GM23338 (cell line): ENCODE measurements around the gene CNTN1. TPM values are rescaled to one million over a fixed set of nuclear protein-coding genes. Genes with fewer than 3 reads are reported as not detected.
A peak's percentile ranks its signal among the peaks of the same experiment; 100 is the strongest.

Experiments
- ATAC-seq: fragments of 200-7000 bp; cut with Tn5 transposase; 3 replicates; pipeline ENCODE4 v1.9.1; 2020
- DNase-seq: peaks from one replicate; pipeline ENCODE4 v3.0.0-alpha.2; 2015; ENCODE audit warnings: low spot score
- H2AFZ ChIP-seq: fragments of 200-600 bp; sonication (generic); 2 replicates; pipeline ENCODE4 v1.8.0; 2016; ENCODE audit warnings: antibody characterized with exemption, mild to moderate bottlenecking, moderate library complexity
- H3F3A ChIP-seq: fragments of 200-600 bp; sonication (generic); replicated peaks from 2 replicates; pipeline ENCODE4 v1.8.0; 2017; ENCODE audit warnings: antibody characterized with exemption, mixed run types, low read depth
- H3K27ac ChIP-seq: fragments of 200-600 bp; sonication (generic); 2 replicates; pipeline ENCODE4 v1.6.1; 2016; ENCODE audit warnings: low read depth
- H3K27me3 ChIP-seq: fragments of 200-600 bp; sonication (generic); 2 replicates; pipeline ENCODE4 v1.8.0; 2016; ENCODE audit warnings: mild to moderate bottlenecking, mixed run types, moderate library complexity; ENCODE audit not compliant: insufficient read depth
- H3K36me3 ChIP-seq: fragments of 200-600 bp; sonication (generic); 2 replicates; pipeline ENCODE4 v1.8.0; 2016; ENCODE audit warnings: mild to moderate bottlenecking; ENCODE audit not compliant: insufficient read depth
- H3K4me1 ChIP-seq: fragments of 200-600 bp; sonication (generic); 2 replicates; pipeline ENCODE4 v1.8.0; 2016; ENCODE audit warnings: mild to moderate bottlenecking, moderate library complexity; ENCODE audit not compliant: insufficient read depth
- H3K4me2 ChIP-seq: fragments of 200-600 bp; sonication (generic); 2 replicates; pipeline ENCODE4 v1.7.1; 2017; ENCODE audit warnings: mixed run types
- H3K4me3 ChIP-seq: fragments of 200-600 bp; sonication (generic); 2 replicates; pipeline ENCODE4 v1.6.1; 2016; ENCODE audit warnings: mixed run types
- H3K79me2 ChIP-seq: fragments of 200-600 bp; sonication (generic); replicated peaks from 2 replicates; pipeline ENCODE4 v1.8.0; 2017; ENCODE audit warnings: mild to moderate bottlenecking; ENCODE audit not compliant: insufficient read depth
- H3K9me2 ChIP-seq: fragments of 200-600 bp; sonication (generic); 2 replicates; pipeline ENCODE4 v1.8.0; 2017; ENCODE audit not compliant: insufficient read depth
- H4K20me1 ChIP-seq: fragments of 200-600 bp; sonication (generic); replicated peaks from 2 replicates; pipeline ENCODE4 v1.8.0; 2017; ENCODE audit warnings: mild to moderate bottlenecking; ENCODE audit not compliant: insufficient read depth
- H3K27ac Mint-ChIP-seq: 2 replicates; pipeline ENCODE4 v1.8.0; 2020; ENCODE audit warnings: inconsistent platforms, mild to moderate bottlenecking, moderate library complexity, mixed read lengths
- H3K27me3 Mint-ChIP-seq: 3 replicates; pipeline ENCODE4 v1.8.0; 2022; ENCODE audit warnings: low read depth, mild to moderate bottlenecking, moderate library complexity, mixed read lengths, inconsistent platforms; ENCODE audit not compliant: insufficient read depth, poor library complexity
- H3K36me3 Mint-ChIP-seq: 3 replicates; pipeline ENCODE4 v1.8.0; 2021; ENCODE audit warnings: low read depth, mild to moderate bottlenecking, inconsistent platforms, moderate library complexity, mixed read lengths
- H3K4me1 Mint-ChIP-seq: 3 replicates; pipeline ENCODE4 v1.8.0; 2020; ENCODE audit warnings: mild to moderate bottlenecking, inconsistent platforms, mixed read lengths
- H3K4me3 Mint-ChIP-seq: 3 replicates; pipeline ENCODE4 v1.8.0; 2021; ENCODE audit warnings: moderate library complexity, mild to moderate bottlenecking, inconsistent platforms, mixed read lengths
- H3K9me3 Mint-ChIP-seq: 3 replicates; pipeline ENCODE4 v1.8.0; 2020; ENCODE audit warnings: moderate library complexity, mild to moderate bottlenecking, inconsistent platforms, mixed read lengths
- CREB1 ChIP-seq: fragments of 250-450 bp; sonication (Bioruptor Pico); IDR thresholded peaks from 2 replicates; pipeline ENCODE4 v1.5.0; 2020; ENCODE audit warnings: low read depth, mild to moderate bottlenecking, moderate library complexity
- CTCF ChIP-seq, 2 experiments: fragments of 200-600 bp in 1 of 2; sonication (generic) in 1 of 2; conservative IDR thresholded peaks; 2 replicates each; pipeline versions ENCODE4 v1.5.1 to v1.6.1; 2016 to 2017; ENCODE audit warnings: antibody characterized with exemption in 2 of 2, low read depth in 2 of 2, mild to moderate bottlenecking in 2 of 2, moderate library complexity in 1 of 2
- ZNF462 ChIP-seq: fragments of 250-450 bp; sonication (Bioruptor Pico); IDR thresholded peaks from 2 replicates; pipeline ENCODE4 v1.5.0; 2020; ENCODE audit warnings: mild to moderate bottlenecking, moderate library complexity
- polyA plus RNA-seq: library from polyadenylated mRNA; unstranded; fragments of >200 nt; fragmentation: Nextera tagmentation; extraction: Ambion mirVana; gene quantifications from 2 replicates; pipeline ENCODE4 v1.2.1, GENCODE V29; 2016
- total RNA-seq: library from RNA; depleted of rRNA; stranded (reverse); fragments of >200 nt; shearing (Covaris generic); gene quantifications from 2 replicates; pipeline ENCODE4 v1.2.3, GENCODE V29; 2014

Gene CNTN1
- total and polyA plus RNA-seq, 2 experiments from 2014 or later: 5.0 to 27.0 TPM

GRCh38 chr12:40742041-40742440 lies 49.8 kb downstream of the CNTN1 start (continued):
- TF ChIP-seq ZNF462 (CRISPR knock-in tag) (no peak), CREB1 (no peak)

GRCh38 chr12:40745386-40745785 lies 53.1 kb downstream of the CNTN1 start:
- TF ChIP-seq CREB1 (no peak), CTCF (conservative IDR thresholded peaks at IDR 0.05; ENCODE audit: low read depth in 2 of 2) (peak in 1 of 2 experiments; percentile 54; a peak in 3 of 4 replicates)

More at GRCh38 chr12:40745386-40745785, 53.1 kb downstream of the CNTN1 start:
- no peak overlapping the region for H3K4me3 ChIP-seq
- no peaks in the 10 kb centered on the region for H4K20me1 ChIP-seq
- H3K4me1 Mint-ChIP-seq: peaks cover 19% of the 10 kb centered on the region
- H3K4me3 Mint-ChIP-seq: no peak overlapping the region
- no peak overlapping the region for H2AFZ ChIP-seq
- H3K27me3 ChIP-seq: no peaks in the 10 kb centered on the region
- H3K9me2 ChIP-seq: no peaks in the 10 kb centered on the region
- no peak overlapping the region for H3K27ac Mint-ChIP-seq
- no peaks in the 10 kb centered on the region for H3K79me2 ChIP-seq
- no peaks in the 10 kb centered on the region for H3F3A ChIP-seq
- H3K27ac ChIP-seq: no peak overlapping the region
- peaks cover 5% of the 10 kb centered on the region; the same call in 1 of the 3 replicates for H3K9me3 Mint-ChIP-seq
- ATAC-seq (peak; percentile 52; the same call in 2 of the 3 replicates), DNase-seq (peak; percentile 67)
- H3K4me1 ChIP-seq: peaks cover 16% of the 10 kb centered on the region; the same call in 1 of the 2 replicates
- H3K36me3 ChIP-seq: no peaks in the 10 kb centered on the region
- no peaks in the 10 kb centered on the region for H3K27me3 Mint-ChIP-seq
- H3K4me2 ChIP-seq: no peak overlapping the region
- peaks cover 5% of the 10 kb centered on the region; the same call in 1 of the 3 replicates for H3K36me3 Mint-ChIP-seq
